K562 (cell line): ENCODE results near the gene HEY2. TPM values are rescaled to one million over a fixed set of nuclear protein-coding genes. Genes with fewer than 3 reads are reported as not detected.

Experiments used
- ATAC-seq: fragments of 200-7000 bp; cut with Tn5 transposase; 3 replicates; pipeline ENCODE4 v1.9.1; 2020; ENCODE audit warnings: moderate library complexity
- BruUV-seq: library from RNA; stranded (reverse); fragments of 400-500 nt; replicated peaks from 2 replicates; lab custom pipeline; 2021; lab: Mats Ljungman, UMichigan
- CTCF ChIA-PET: fragments of 300-600 bp; formaldehyde crosslinking; extraction: SDS; loops from one replicate; lab custom pipeline; 2021; ENCODE audit warnings: low intra/inter-chr PET ratio; lab: Yijun Ruan, JAX
- POLR2A ChIA-PET: fragments of 300-600, 350-650 bp; sonication (Branson Sonifier 250); formaldehyde crosslinking; extraction: SDS; loops from one replicate; lab custom pipeline; 2021; ENCODE audit warnings: antibody characterized with exemption, inconsistent platforms; lab: Yijun Ruan, JAX
- DNase-seq, 4 experiments: peaks; one replicate each; pipeline versions ENCODE4 v3.0.0 to v3.0.0-alpha.2; 2011 to 2018; ENCODE audit warnings: low spot score in 3 of 4, mixed read lengths in 3 of 4; ENCODE audit errors: extremely low read depth in 1 of 4
- FAIRE-seq: peaks from 2 replicates; lab custom pipeline; 2011; peaks lifted over from hg19 to GRCh38; lab: Jason Lieb, UNC
- H2AFZ ChIP-seq: 2 replicates; pipeline ENCODE4 v1.6.0; 2011; ENCODE audit warnings: low read depth, low read length, control low read depth, inconsistent platforms
- H3K27ac ChIP-seq: fragments of 200-600 bp; 3 replicates; pipeline ENCODE4 v1.8.0; 2011; ENCODE audit warnings: low read depth, mild to moderate bottlenecking, control low read depth, inconsistent platforms, low read length, moderate library complexity, mixed read lengths; ENCODE audit errors: extremely low read depth
- H3K27me3 ChIP-seq, 2 experiments: fragments of 300-600 bp in 1 of 2; 2 replicates in 1 of 2; 3 replicates in 1 of 2; pipeline versions ENCODE4 v1.6.0 to v1.8.0; 2011; ENCODE audit warnings: inconsistent platforms in 2 of 2, low read length in 2 of 2, mild to moderate bottlenecking in 1 of 2, mixed read lengths in 1 of 2, moderate library complexity in 1 of 2; ENCODE audit not compliant: control insufficient read depth in 2 of 2, insufficient read depth in 2 of 2
- H3K36me3 ChIP-seq: fragments of 300-600 bp; 3 replicates; pipeline ENCODE4 v1.8.0; 2011; ENCODE audit warnings: mild to moderate bottlenecking, low read length, inconsistent platforms; ENCODE audit not compliant: control insufficient read depth, insufficient read depth
- H3K4me1 ChIP-seq, 2 experiments: fragments of 200-600 bp in 1 of 2; replicated peaks in 1 of 2; 2 replicates in 1 of 2; 3 replicates in 1 of 2; pipeline versions ENCODE4 v1.5.1 to v1.8.0; 2011; ENCODE audit warnings: inconsistent platforms in 2 of 2, low read length in 2 of 2, mild to moderate bottlenecking in 1 of 2, mixed read lengths in 1 of 2, moderate library complexity in 1 of 2; ENCODE audit not compliant: control insufficient read depth in 2 of 2, insufficient read depth in 2 of 2
- H3K4me2 ChIP-seq: 2 replicates; pipeline ENCODE4 v1.6.1; 2011; ENCODE audit warnings: low read length, control low read depth, inconsistent platforms, mixed read lengths; ENCODE audit not compliant: insufficient read depth
- H3K4me3 ChIP-seq: fragments of 200-600 bp; sonication (generic), shearing (Covaris generic); 2 replicates; pipeline ENCODE4 v1.5.1; 2016; ENCODE audit warnings: control low read depth, inconsistent platforms
- H3K79me2 ChIP-seq: fragments of 200-600 bp; 3 replicates; pipeline ENCODE4 v1.8.0; 2011; ENCODE audit warnings: low read length, inconsistent platforms; ENCODE audit not compliant: control insufficient read depth, insufficient read depth
- H3K9ac ChIP-seq, 2 experiments: 2 replicates each; pipeline versions ENCODE4 v1.6.0 to v1.6.1; 2011; ENCODE audit warnings: low read depth in 2 of 2, low read length in 2 of 2, control low read depth in 1 of 2, inconsistent platforms in 1 of 2, mild to moderate bottlenecking in 1 of 2, mixed read lengths in 1 of 2; ENCODE audit not compliant: insufficient read depth in 1 of 2
- H3K9me1 ChIP-seq: one replicate; pipeline ENCODE4 v1.6.0; 2011; ENCODE audit warnings: inconsistent platforms, mild to moderate bottlenecking, low read length, moderate library complexity; ENCODE audit not compliant: control insufficient read depth, insufficient read depth
- H3K9me3 ChIP-seq: replicated peaks from 2 replicates; pipeline ENCODE4 v1.5.1; 2011; ENCODE audit warnings: low read depth, low read length, inconsistent platforms; ENCODE audit not compliant: control insufficient read depth, insufficient read depth
- H4K20me1 ChIP-seq: replicated peaks from 2 replicates; pipeline ENCODE4 v1.6.1; 2011; ENCODE audit warnings: low read length, inconsistent platforms, mixed read lengths; ENCODE audit not compliant: control insufficient read depth, insufficient read depth
- E2F3 ChIP-seq: fragments of 250-450 bp; sonication (Bioruptor Pico); IDR thresholded peaks from 2 replicates; pipeline ENCODE4 v1.4.0; 2020; ENCODE audit warnings: mild to moderate bottlenecking
- E2F5 ChIP-seq: sonication (generic); formaldehyde crosslinking; IDR thresholded peaks from 2 replicates; pipeline ENCODE4 v1.8.0; 2022; ENCODE audit warnings: mild to moderate bottlenecking, missing genetic modification reagents
- HNRNPL ChIP-seq: fragments of 200-400 bp; formaldehyde crosslinking; IDR thresholded peaks from 2 replicates; pipeline ENCODE4 v1.6.1; 2017; ENCODE audit warnings: low read depth, mild to moderate bottlenecking, low read length
- MAZ ChIP-seq, 2 experiments: fragments of 450-650 bp in 1 of 2; sonication (generic) in 1 of 2; formaldehyde crosslinking; IDR thresholded peaks in 1 of 2; conservative IDR thresholded peaks in 1 of 2; 2 replicates each; pipeline versions ENCODE4 v1.4.0 to v1.5.0; 2020; ENCODE audit warnings: mild to moderate bottlenecking in 1 of 2, missing genetic modification reagents in 1 of 2
- NELFE ChIP-seq: IDR thresholded peaks from 2 replicates; pipeline ENCODE4 v1.6.1; 2011; ENCODE audit warnings: mild to moderate bottlenecking; ENCODE audit not compliant: insufficient read depth, insufficient read length
- NKRF ChIP-seq: fragments of 450-650 bp; IDR thresholded peaks from 2 replicates; pipeline ENCODE4 v1.6.1; 2016; ENCODE audit warnings: borderline replicate concordance
- NR2C1 ChIP-seq, 2 experiments: fragments of 450-650 bp; IDR thresholded peaks; 2 replicates each; pipeline ENCODE4 v1.6.1; 2017; ENCODE audit warnings: mild to moderate bottlenecking in 2 of 2, antibody characterized with exemption in 1 of 2, inconsistent platforms in 1 of 2, missing compliant biosample characterization in 1 of 2, missing genetic modification characterization in 1 of 2
- PHF21A ChIP-seq: fragments of 450-650 bp; IDR thresholded peaks from 2 replicates; pipeline ENCODE4 v1.6.1; 2017; ENCODE audit warnings: low read depth, borderline replicate concordance
- RBM22 ChIP-seq: fragments of 200-400 bp; formaldehyde crosslinking; IDR thresholded peaks from 2 replicates; pipeline ENCODE4 v1.6.1; 2018; ENCODE audit warnings: low read length, low read depth; ENCODE audit not compliant: poor library complexity, severe bottlenecking
- RCOR1 ChIP-seq, 2 experiments: IDR thresholded peaks; 2 replicates each; pipeline ENCODE4 v1.6.1; 2012; ENCODE audit warnings: low read depth in 2 of 2, low read length in 2 of 2, borderline replicate concordance in 1 of 2, improper control_type of control experiment in 1 of 2
- SIRT6 ChIP-seq: IDR thresholded peaks from one replicate; pipeline ENCODE4 v1.6.1; 2012; ENCODE audit warnings: low read depth, mild to moderate bottlenecking, control low read depth, inconsistent platforms, low read length, moderate library complexity
- SMAD1 ChIP-seq: fragments of 150-350 bp; IDR thresholded peaks from 2 replicates; pipeline ENCODE4 v1.6.1; 2014; ENCODE audit warnings: low read length, low read depth; ENCODE audit not compliant: partially characterized antibody
- TFAP4 ChIP-seq: sonication (generic); formaldehyde crosslinking; IDR thresholded peaks from 2 replicates; pipeline ENCODE4 v1.8.0; 2022; ENCODE audit warnings: missing genetic modification reagents, mild to moderate bottlenecking, moderate library complexity, borderline replicate concordance
- ZC3H11A ChIP-seq: IDR thresholded peaks from 2 replicates; pipeline ENCODE4 v1.6.1; 2012; ENCODE audit warnings: low read depth, low read length, improper control_type of control experiment
- ZFP30 ChIP-seq: fragments of 250-450 bp; sonication (Bioruptor Pico); IDR thresholded peaks from 2 replicates; pipeline ENCODE4 v1.8.0; 2022; ENCODE audit warnings: moderate library complexity, mild to moderate bottlenecking, inconsistent platforms, borderline replicate concordance
- ZNF444 ChIP-seq: fragments of 250-450 bp; sonication (Bioruptor Pico); IDR thresholded peaks from 2 replicates; pipeline ENCODE4 v1.4.0; 2020; ENCODE audit warnings: mild to moderate bottlenecking, moderate library complexity
- ZNF584 ChIP-seq: fragments of 200-800 bp; sonication (Bioruptor generic); IDR thresholded peaks from 2 replicates; pipeline ENCODE4 v1.6.1; 2016; ENCODE audit warnings: low read depth, mild to moderate bottlenecking, missing genetic modification characterization, missing compliant biosample characterization
- ZNF830 ChIP-seq: fragments of 250-450 bp; sonication (Bioruptor Pico); IDR thresholded peaks from 2 replicates; pipeline ENCODE4 v1.5.0; 2021; ENCODE audit warnings: mild to moderate bottlenecking
- WGBS: fragments of 100-300 bp; shearing (Covaris generic); methylation state at CpG from one replicate; pipeline ENCODE4 v1.1.6; 2016; ENCODE audit warnings: low coverage, mixed read lengths; ENCODE audit not compliant: insufficient coverage; ENCODE audit errors: missing lambda C conversion rate; 5-methylcytosine and 5-hydroxymethylcytosine counted together
- in situ Hi-C: fragments of 300-500 bp; cut with MboI; formaldehyde crosslinking; loops from 4 replicates; pipeline ENCODE4 v1.15.0; 2018; ENCODE audit warnings: inconsistent platforms, mixed read lengths
- intact Hi-C: fragments of 100-400 bp; cut with micrococcal nuclease; formaldehyde crosslinking; loops from 2 replicates; pipeline ENCODE4 v1.14.2; 2022
- polyA plus RNA-seq, 8 experiments: library from polyadenylated mRNA; depleted of rRNA in 4 of 8; stranded (reverse) in 5 of 8; unstranded in 3 of 8; fragments of >200 nt; fragmentation: Nextera tagmentation in 2 of 8; fragmentation: Illumina TruSeq in 1 of 8; extraction: Ambion mirVana in 2 of 8; extraction: Trizol in 1 of 8; gene quantifications; 2 replicates each; pipeline versions ENCODE4 v1.2.1 to v1.2.3, GENCODE V29; 2011 to 2014; ENCODE audit warnings: inconsistent platforms in 1 of 8, missing spikeins in 1 of 8
- total RNA-seq, 7 experiments: library from RNA; depleted of rRNA in 6 of 7; stranded (reverse); fragments of >200 nt in 6 of 7; fragmentation: Illumina TruSeq in 2 of 7; extraction: Trizol in 2 of 7; gene quantifications; 2 replicates each; pipeline versions ENCODE4 v1.2.1 to v1.2.3, GENCODE V29; 2011 to 2021; ENCODE audit warnings: low replicate concordance in 1 of 7

Gene HEY2
- total and polyA plus RNA-seq, 9 of the 15 experiments (the other 6 are each of a cell fraction or from before 2014, with no cell fraction given), result 0.03 to 0.07 (median 0.06) TPM; not detected in 5

GRCh38 chr6:125802383-125802782, 53.0 kb downstream of the HEY2 start:
- peaks cover 11% of the 10 kb centered on the region; the same call in 2 of the 3 replicates for H3K36me3 ChIP-seq
- intact Hi-C loops (no loop called here), in situ Hi-C loops (no loop called here)
- no peak overlapping the region for H3K27ac ChIP-seq
- no peaks in the 10 kb centered on the region for H3K9me3 ChIP-seq
- H4K20me1 ChIP-seq, result no peaks in the 10 kb centered on the region
- FAIRE-seq (no peak), DNase-seq (no peak), ATAC-seq (peak; percentile 57)
- CTCF ChIA-PET, result no interaction called here
- no peaks in the 10 kb centered on the region for H3K9me1 ChIP-seq
- H3K4me2 ChIP-seq, result no peak overlapping the region
- POLR2A ChIA-PET, result interaction anchor here (1.8 to 1.9 kb wide), 2 partner anchors 12 to 21 kb away, joined by 6 to 10 read pairs; partner anchors contain the start of gene NCOA7
- H3K4me1 ChIP-seq, result peaks cover 0 to 3% of the 10 kb centered on the region in 2 experiments; a peak in 1 of 5 replicates
- no peak overlapping the region for H3K9ac ChIP-seq
- H3K27me3 ChIP-seq, result no peaks in the 10 kb centered on the region
- BruUV-seq, result no TSS peak
- H2AFZ ChIP-seq, result no peak overlapping the region
- peaks cover 2% of the 10 kb centered on the region; the same call in 1 of the 3 replicates for H3K79me2 ChIP-seq
- no peak overlapping the region for H3K4me3 ChIP-seq
- WGBS, result 58% methylated on average over 2 of the region's 2 CpGs
- TF ChIP-seq E2F3 (CRISPR knock-in tag), result no peak
- no peak for TF ChIP-seq MAZ (CRISPR knock-in tag; conservative IDR thresholded peaks at IDR 0.05 in 1 of 2, IDR thresholded peaks at IDR 0.05 in 1 of 2)
- TF ChIP-seq HNRNPL, result no peak
- no peak for TF ChIP-seq PHF21A
- no peak for TF ChIP-seq ZNF584
- no peak for TF ChIP-seq ZNF444 (CRISPR knock-in tag)
- TF ChIP-seq E2F5 (CRISPR knock-in tag), result no peak
- TF ChIP-seq SIRT6, result no peak
- TF ChIP-seq TFAP4 (CRISPR knock-in tag), result no peak
- TF ChIP-seq SMAD1, result no peak
- TF ChIP-seq ZC3H11A, result no peak
- TF ChIP-seq ZNF830 (CRISPR knock-in tag), result no peak
- no peak for TF ChIP-seq ZFP30 (CRISPR knock-in tag)
- TF ChIP-seq NELFE, result no peak
- TF ChIP-seq NR2C1 (IDR thresholded peaks at IDR 0.05), result no peak
- no peak for TF ChIP-seq NR2C1 (tag; IDR thresholded peaks at IDR 0.05)
- TF ChIP-seq NKRF, result no peak
- no peak for TF ChIP-seq RBM22
- TF ChIP-seq RCOR1 (IDR thresholded peaks at IDR 0.05; ENCODE audit: borderline replicate concordance in 1 of 2, low read depth in 2 of 2, low read length in 2 of 2), result no peak
